HG03196 (cell line): ENCODE measurements around the gene COG1.

ENCODE experiments used
- ATAC-seq: cut with Tn5 transposase; IDR thresholded peaks from one replicate; pipeline ENCODE4 v1.9.1; 2021; ENCODE audit not compliant: unreplicated experiment

The COG1 gene

DNA sequence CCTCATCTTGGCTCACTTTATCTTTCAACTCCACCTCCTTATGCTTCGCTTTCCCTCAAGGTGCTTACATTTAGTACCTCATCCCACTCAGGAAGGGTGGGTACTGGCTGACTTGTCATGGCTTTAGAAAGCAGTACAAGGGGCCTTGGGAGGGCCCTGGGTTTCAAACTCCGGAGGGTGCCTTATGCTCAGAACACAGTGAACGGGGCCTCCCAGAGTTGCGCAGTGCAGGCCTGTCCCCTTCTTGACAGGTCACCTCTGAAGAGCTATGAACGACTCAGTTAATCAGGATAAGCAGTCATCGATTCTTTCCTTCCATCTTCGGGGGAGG, 6.0 kb downstream of the COG1 start:
- no peak for ATAC-seq

GRCh38 chr17:73199751-73200317, 7.0 kb downstream of the COG1 start:
- ATAC-seq, result no peak

- ATAC-seq, result no peak
Measured at GRCh38 chr17:73200476-73200875, 7.6 kb downstream of the COG1 start.

DNA sequence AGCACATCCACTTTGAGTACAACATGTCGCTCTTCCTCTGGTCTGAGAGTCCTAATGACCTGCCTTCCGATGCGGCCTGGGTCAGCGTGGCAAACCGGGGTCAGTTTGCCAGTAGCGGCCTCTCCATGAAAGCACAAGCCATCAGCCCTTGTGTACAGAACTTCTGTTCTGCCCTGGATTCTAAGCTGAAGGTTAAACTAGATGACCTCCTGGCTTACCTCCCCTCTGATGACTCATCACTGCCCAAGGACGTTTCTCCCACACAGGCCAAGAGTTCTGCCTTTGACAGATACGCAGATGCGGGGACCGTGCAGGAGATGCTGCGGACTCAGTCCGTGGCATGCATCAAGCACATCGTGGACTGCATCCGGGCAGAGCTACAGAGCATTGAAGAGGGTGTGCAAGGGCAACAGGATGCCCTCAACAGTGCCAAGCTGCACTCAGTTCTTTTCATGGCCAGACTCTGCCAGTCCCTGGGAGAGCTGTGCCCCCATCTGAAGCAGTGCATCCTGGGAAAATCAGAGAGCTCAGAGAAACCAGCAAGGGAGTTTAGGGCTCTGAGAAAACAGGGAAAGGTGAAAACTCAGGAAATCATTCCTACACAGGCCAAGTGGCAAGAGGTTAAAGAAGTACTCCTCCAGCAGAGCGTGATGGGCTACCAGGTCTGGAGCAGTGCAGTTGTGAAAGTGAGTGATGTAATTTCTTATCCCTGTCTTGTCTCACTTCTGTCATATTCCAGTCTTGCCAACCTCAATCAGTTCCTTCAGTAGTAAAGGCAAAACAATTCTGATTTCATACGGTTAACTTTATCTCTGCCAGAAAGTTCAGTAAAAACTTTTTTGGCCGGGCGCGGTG, 8.6 kb downstream of the COG1 start:
- ATAC-seq, result no peak

DNA sequence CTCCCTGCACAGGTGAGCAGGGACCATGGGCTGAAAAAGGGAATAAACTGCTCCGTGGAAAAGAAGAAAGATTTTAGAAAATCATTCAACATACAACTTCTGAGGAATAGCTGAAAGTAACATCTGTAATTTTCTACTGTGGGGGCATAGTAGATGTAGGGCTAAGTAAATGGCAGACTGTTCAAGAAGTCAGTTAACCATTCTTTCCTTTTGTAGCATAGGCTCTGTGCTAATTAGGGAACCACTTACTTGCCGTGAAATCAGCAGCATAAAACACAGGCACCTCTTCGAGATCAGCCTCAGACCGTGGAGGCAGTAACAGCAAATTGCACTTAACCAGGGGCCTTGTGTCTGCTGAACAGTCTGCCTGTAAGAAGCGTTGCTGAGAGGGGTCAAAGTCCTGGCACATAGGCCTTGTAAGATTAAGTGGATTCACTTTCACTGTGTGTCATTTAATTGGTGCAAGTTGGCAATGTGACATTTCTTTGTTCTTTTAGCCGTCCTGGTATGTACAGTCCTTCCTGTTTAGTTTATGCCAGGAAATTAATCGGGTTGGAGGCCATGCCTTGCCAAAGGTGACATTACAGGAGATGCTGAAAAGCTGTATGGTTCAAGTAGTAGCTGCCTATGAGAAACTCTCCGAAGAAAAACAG, 10.4 kb downstream of the COG1 start:
- ATAC-seq, result no peak

DNA sequence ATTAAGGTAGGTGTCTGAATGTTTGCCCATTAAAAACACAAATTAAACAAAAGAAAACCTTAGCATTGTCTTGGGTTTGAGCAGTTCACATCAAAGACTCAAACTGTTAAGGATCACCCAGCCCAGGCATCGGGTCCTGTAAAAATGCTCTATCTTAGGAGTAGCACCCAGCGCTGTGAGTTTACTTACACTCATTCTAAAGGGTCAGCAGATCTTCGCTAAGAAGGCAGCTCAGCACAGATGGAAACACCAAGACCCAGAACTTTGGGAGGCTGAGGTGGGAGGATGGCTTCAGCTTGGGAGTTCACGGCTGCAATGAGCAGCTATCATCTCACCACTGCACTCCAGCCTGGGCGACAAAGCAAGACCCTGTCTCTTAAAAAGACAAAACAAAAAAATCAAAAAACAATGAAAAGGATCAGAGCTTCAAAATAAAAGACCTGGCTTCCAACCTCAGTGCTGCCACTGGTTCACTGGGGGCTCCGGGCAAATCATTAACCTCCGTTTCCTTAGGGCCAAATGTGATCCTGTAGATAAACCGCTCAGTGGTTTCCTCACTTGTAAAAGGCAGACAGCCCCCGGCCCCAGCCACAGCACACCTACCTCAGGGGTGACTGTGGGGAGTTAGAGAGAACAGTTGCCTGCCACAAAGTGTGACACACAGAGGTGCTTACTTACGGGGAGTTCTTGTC, 11.1 kb downstream of the COG1 start:
- ATAC-seq, result no peak

GRCh38 chr17:73205459-73205961, 12.7 kb downstream of the COG1 start:
- ATAC-seq, result no peak

DNA sequence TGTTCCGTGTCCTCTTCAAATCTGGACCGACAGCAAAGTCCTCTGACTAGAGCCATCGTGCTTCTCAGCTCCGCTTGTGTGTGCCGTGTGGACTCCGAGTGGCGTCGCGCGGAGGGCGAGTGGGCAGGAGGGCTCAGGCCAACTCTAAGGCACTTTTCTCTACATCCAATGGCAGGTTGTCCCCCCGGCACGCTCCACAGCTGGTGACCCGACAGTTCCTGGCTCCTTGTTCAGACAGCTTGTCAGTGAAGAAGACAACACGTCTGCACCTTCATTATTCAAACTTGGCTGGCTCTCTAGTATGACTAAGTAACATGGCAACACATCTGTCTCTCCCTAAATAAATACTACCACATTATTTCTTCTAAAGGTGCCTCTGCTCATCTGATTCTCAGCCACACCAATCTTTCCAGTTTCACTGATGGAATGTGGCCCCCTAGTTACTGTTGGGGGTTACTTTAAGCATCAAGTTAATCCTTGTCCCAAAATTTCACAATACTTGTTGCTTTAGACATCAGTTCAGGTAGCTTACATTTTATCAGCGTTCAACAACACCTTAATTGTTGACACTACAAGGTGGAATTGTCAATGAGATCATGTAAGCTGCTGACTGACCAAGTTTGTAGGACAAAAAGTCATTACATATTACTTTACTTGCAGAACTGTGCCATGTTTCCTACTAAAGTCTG, 15.4 kb downstream of the COG1 start:
- ATAC-seq, result no peak

DNA sequence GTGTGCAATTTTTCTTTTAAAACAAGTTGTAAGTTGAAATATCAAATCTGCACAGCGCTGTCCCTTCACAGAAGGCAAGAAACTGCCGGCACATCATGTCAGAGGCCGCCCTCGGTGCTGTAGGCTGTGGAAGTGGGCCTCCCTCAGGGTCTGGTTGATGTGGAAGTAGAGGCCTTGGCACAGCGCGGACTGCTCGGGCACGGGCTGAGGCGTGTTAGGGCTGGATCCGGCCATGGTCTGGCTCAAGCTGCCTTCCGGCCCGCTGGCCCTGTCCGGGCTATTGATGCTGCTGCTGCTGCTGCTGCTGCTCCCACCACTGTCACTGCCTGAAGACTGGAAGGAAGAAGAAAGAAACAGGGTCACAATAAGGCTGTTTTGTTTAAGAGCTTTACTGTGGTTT, 16.6 kb downstream of the COG1 start:
- no peak for ATAC-seq

GRCh38 chr17:73210002-73210678, 17.3 kb downstream of the COG1 start:
- no peak for ATAC-seq

DNA sequence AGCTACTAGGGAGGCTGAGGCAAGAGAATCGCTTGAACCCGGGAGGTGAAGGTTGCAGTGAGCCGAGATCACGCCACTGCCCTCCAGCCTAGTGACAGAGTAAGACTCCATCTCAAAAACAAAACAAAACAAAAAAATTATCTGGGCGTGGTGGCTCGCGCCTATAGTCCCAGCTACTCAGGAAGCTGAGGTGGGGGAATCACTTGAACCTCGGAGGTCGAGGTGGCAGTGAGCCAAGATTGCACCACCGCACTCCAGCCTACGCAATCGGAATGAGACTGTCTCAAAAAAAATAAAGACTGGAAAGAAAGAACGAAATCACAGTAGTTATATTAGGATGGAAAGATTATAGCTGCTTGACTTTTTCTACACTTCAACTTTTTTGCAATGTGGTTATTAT, 18.9 kb downstream of the COG1 start:
- ATAC-seq, result no peak

- no peak for ATAC-seq
Measured at GRCh38 chr17:73214008-73214407, 21.2 kb downstream of the COG1 start.

GRCh38 chr17:73214851-73215250, 22.0 kb downstream of the COG1 start:
- no peak for ATAC-seq

DNA sequence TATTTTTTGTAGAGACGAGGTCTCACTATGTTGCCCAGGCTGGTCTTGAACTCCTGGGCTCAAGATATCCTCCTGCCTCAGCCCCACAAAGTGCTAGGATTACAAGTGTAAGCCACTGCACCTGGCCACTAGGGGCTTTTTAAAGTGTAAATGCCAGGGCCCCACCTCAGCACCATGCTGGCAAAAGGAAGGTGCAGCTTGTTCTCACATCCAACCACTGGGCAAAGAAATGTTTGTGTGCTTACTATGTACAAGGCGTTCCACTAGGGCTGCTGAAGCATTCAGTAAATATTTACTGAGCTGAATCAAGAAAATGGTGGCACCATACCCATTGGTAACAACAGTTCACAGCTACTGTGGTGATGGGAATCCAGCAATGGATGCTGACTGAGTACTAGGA, 22.6 kb downstream of the COG1 start:
- ATAC-seq, result no peak

- ATAC-seq, result no peak
Measured at GRCh38 chr17:73223626-73224230, 30.9 kb downstream of the COG1 start.

- no peak for ATAC-seq
Measured at GRCh38 chr17:73224237-73224636, 31.4 kb downstream of the COG1 start.

- ATAC-seq, result no peak
Measured at GRCh38 chr17:73224663-73225305, 31.9 kb downstream of the COG1 start.

GRCh38 chr17:73226556-73227172, 33.8 kb downstream of the COG1 start:
- no peak for ATAC-seq

DNA sequence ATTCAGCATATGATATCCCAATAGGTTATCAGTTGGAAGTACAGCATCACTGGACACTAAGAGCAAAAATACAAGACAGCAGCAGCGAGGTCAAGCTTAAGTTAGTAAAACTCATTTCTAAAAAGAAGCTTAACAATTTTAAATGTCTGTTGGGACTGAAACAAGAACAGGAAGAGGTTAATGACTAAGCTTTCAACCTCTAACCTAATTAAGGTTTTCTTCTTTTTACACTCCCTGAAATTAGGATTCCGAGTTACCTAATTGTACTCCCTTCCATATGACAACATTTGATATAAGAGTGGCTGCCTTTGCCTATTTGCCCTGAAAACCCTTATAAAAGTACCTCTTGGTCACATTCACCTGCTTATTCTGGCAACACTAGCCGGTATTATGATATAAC, 34.5 kb downstream of the COG1 start:
- ATAC-seq, result no peak
